Islet precursor cell (in vitro differentiated cells): ENCODE results near the gene FMO5.
"Not testable (repeated sequence)": the region's sequence is repeated elsewhere in the genome, so short reads cannot be mapped to it uniquely, and the experiment has no call there.

Source experiments
- DNase-seq: peaks from one replicate; pipeline ENCODE4 v3.0.0-alpha.2; 2018

FMO5 gene

DNA sequence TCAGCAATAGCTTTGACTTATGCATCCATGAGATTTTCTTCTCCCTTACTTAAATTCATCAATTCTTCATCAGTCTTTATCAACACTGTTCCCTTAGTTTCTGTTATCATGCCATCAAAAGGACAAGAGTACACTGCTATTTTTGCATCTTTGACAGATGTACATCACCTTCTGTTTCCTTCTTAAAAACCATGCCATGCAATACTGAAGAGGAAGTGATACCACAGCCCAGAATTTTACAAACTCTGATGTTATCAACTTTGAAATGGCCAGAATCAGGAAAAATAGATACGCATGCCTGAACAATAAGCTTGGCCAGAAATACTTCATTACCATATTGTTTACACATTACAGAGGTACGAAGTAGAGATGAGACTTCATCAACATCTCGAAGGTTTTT is 21.1 kb downstream of the FMO5 start:
- DNase-seq = no peak

DNA sequence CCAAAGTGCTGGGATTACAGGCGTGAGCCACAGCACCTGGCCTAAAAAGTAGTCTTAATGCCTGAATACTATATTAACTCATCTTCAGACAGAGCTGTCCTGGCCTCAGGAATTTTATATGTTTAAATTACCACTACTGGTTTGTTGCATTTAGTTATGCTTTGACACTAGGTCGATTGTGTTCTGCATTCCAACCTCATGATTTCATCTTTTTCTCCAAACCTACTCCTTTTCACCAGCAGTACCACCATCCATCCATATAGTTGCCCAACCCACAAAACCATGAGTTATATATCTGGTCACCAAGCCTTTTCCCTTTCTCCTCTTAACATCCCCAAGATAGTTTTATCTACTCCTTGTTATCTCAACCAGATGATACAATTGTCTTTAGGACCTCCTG is 22.6 kb downstream of the FMO5 start:
- DNase-seq = no peak

- DNase-seq = no peak
Observed at GRCh38 chr1:147201786-147202185, 23.4 kb downstream of the FMO5 start.

DNA sequence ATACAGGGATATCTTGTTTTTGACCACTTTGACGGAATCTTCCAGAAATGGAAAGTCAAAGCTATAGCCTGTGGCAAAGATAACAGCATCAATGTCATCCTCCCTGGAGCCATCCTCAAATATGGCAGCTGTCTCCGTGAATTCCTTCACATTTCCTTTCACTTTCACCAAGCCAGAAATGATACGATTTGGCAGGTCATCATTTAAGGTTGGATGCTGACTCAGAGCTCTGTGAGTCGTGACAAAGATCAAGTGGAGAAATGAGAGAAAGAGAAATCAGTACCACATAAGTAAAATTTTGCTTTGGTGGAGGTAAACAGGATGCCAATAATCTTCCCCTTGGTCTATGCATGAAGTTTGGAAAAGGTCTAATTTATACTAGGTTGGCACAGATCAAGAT is 23.9 kb downstream of the FMO5 start:
- DNase-seq = no peak

- not testable (repeated sequence) for DNase-seq
Observed at GRCh38 chr1:147197324-147197723, 27.8 kb downstream of the FMO5 start.

DNA sequence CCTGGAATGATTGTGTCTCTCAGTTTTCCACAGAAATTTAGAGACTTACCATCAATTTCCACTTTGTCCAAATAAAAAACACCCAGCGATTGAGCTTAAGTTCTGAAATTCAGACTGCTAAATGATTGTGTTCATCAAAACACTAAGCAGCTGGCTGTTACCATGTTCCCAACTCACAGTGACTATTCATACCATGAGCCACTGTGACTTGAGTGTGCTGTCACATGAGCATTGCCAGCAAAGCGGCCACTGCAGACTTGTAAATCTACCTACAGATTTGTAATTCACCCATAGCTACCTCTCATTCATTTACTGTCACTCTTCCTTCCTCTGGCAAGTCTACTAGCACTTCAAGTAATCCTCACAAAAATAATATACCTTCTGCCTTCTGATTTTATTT is 35.6 kb downstream of the FMO5 start:
- DNase-seq = no peak

DNA sequence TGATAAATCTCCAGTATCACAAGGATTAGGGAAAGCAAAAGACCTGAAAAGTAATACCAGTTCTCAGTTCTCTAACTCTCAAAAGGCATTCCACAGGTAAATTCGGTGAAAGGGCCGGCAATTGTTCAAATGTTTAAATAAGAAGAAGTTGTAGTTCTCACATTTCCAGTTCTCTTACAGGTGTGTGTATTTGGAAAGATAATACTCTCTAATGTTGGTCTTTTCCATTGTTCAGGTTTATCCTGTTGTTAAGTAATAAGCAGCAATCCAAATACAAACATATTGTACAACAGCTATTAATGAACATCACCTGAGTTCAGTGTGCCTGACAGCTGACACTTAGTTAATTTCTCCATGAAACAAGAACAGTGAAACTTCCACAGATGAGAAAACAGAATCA is 39.7 kb downstream of the FMO5 start:
- no peak for DNase-seq

DNA sequence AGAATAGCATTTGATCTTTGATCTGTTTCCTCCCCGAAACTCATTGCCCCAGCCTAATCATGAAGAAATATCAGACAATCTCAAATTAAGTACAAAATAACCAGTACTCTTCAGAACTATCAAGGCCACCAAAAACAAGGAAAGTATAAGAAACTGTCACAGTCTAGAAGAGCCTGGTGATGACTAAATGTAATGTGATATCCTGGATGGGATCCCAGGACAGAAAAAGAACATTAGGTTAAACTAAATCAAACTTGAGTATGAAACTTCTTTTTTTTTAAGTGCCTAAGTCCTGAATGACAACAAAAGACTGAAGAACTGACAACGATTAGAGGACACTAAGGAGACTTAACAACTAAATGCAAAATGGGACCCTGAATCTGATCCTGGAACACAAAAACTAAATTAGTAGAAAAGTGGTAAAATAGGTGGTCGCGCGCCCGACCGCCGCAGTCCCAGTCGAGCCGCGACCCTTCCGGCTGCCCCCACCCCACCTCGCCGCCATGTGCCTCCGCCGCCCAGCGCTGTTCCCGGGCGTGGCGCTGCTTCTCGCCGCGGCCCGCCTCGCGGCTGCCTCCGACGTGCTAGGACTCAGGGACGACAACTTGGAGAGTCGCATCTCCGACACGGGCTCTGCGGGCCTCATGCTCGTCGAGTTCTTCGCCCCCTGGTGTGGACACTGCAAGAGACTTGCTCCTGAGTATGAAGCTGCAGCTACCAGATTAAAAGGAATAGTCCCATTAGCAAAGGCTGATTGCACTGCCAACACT is 47.3 kb downstream of the FMO5 start:
- no peak for DNase-seq

GRCh38 chr1:147172168-147173016 is 52.7 kb downstream of the FMO5 start, which contains the start of gene PRKAB2:
Gene PRKAB2 (minus strand): TSS chr1:147172470. CDS start chr1:147172144, 326 bp downstream.
- DNase-seq = peak; percentile 98

- DNase-seq = peak; percentile 49
Observed at GRCh38 chr1:147171399-147172167, 53.6 kb downstream of the FMO5 start.

GRCh38 chr1:147169840-147170674 is 55.1 kb downstream of the FMO5 start:
- no peak for DNase-seq

GRCh38 chr1:147169171-147169570 is 56.0 kb downstream of the FMO5 start:
- DNase-seq = no peak

- DNase-seq = peak; percentile 50
Observed at GRCh38 chr1:147168626-147169058, 56.5 kb downstream of the FMO5 start.

DNA sequence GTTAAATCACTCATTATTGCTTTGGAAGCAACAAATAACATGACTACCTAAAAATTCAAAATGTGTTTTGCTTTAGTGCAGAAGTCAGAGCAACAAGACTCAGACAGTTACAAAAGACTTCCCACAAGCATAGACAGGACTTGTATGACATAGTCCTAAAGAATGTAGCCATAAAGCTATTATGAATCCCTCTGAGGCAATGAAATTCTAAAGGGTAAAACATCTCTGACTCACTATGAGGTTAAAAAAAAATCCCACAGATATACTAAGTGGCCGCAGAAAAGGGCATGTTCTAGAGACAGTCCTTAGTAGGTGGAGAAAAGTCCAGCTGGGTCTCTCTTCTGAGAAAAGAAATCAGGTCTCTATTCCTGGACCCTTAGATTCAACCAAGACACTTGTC is 57.8 kb downstream of the FMO5 start:
- DNase-seq = no peak

DNA sequence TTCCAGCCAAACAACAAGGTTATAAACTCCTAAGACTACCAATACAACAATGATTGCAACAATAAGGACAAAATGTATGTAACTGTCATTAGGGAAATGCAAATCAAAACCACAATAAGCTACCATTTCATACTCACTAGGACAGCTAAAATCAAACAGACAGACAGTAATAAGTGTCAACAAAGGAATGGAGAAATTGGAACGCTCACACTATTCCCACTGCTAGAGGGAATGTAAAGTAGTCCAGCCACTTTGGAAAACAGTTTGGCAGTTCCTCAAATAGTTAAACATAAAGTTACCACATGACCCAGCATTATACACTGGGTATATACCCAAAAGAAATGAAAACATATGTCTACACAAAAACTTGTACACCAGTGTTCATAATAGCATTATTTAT is 62.1 kb downstream of the FMO5 start:
- no peak for DNase-seq

DNA sequence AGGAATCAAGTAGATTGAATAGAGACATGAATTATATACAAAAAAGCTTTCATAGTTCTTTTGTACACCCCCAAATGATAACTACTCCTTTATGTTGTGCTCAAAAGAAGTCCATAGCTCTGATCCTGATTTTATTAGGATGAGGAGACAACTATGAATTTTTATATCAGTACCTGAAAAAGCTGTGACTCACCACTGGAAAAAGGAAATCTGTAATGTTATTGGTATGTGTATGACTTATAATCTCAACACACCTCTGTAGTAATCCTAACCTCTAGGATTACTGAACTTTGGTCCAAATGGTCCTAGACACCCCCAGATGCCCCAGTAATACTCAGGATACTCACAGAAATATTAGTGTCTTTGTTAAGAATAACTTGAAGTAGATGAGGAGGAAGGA is 63.0 kb downstream of the FMO5 start:
- DNase-seq = no peak

DNA sequence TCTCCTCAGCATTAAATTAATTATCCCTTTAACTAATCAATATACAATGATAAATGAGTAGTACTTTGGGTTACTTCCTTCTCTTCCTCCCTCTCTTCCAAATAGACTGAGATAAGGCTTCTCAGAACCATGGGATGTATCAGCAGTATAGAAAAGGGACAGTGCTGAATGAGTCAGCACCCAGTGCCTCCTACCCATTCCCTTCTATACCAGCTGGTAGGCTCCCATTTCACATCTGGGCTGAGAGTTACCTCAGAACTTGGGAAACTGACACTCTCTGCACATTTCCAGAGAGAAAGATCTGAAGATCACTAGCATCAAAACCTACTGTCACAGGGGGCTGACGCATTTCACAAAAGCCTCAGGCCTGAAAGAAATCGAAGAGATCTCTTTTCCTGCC is 68.0 kb downstream of the FMO5 start:
- DNase-seq = not testable (repeated sequence)

DNA sequence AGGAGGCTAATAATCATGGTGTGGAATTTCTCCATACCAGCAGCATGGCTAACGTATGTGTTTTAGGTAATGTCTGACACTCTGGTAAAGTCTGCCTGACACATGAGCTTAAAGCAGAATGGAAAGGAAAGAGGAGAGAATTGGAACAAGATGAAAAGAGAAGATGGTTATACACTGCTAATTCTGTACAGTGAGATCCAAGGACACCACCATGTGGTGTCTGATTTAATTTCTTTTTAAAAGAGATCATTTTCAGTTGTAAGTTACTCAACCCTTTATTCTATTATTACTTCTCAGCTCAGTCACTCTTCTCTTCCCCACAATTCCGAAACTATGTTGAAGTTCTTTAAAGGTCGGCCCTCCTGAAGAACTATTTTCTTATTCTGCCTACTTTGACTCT is 68.5 kb downstream of the FMO5 start:
- no peak for DNase-seq

DNA sequence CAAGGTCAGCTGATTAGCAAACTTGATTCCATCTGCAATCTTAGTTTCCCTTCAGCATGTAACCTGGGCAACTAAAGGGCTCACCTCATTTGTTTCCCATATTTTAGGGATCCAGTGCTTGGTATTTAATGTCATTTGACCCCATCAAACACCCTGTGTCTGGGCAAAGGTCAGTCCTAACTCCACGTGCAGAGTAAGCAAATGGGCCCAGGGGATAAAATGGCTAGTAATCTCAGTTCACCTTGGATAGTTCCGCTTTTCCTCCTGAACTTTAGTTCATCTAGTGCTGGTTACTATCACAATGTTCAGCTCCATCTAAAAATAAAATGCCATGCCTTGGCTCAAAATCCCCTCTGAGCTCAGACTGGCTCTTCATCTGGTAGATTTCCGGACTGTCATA is 72.4 kb downstream of the FMO5 start:
- no peak for DNase-seq

GRCh38 chr1:147151244-147151643 is 73.9 kb downstream of the FMO5 start:
- DNase-seq = no peak

DNA sequence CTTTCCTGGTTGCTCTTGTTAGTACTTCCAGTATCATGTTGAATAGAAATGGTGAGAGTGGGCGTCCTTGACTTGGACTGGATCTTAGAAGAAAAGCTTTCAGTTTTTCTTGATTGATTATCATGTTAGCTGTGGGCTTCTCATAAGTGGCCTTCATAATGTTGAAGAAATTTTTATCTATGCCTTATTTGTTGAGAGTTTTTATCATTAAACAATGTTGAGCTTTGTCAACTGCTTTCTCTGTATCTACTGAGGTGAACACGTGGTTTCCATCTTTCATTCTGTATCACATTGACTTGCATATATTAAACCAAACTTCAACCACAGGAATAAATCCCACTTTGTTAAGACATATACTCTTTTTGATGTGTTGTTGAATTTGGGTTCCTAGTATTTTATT is 82.3 kb downstream of the FMO5 start:
- no peak for DNase-seq
